CD14-positive monocyte (primary cell): ENCODE results near the gene P2RX6. TPM values are rescaled to one million over a fixed set of nuclear protein-coding genes. Genes with fewer than 3 reads are reported as not detected.
A peak's percentile ranks its signal among the peaks of the same experiment; 100 is the strongest.

ENCODE experiments used
- DNase-seq, 3 donors: peaks; one replicate each; pipeline ENCODE4 v3.0.0-alpha.2; 2011 to 2022
- H2AFZ ChIP-seq: 2 replicates; pipeline ENCODE4 v1.6.0; 2012; ENCODE audit warnings: mild to moderate bottlenecking, low read depth, low read length, inconsistent platforms; ENCODE audit not compliant: insufficient read depth, poor library complexity, severe bottlenecking
- H3K27ac ChIP-seq, 2 donors: 1 replicate in 1 of 2; 2 replicates in 1 of 2; pipeline ENCODE4 v1.5.1; 2012 to 2013; ENCODE audit warnings: low read length in 2 of 2, control low read depth in 1 of 2, inconsistent platforms in 1 of 2, low read depth in 1 of 2, mild to moderate bottlenecking in 1 of 2
- H3K27me3 ChIP-seq, 2 donors: one replicate each; pipeline versions ENCODE4 v1.6.0 to v1.6.1; 2011 to 2013; ENCODE audit warnings: low read length in 2 of 2; ENCODE audit not compliant: control insufficient read depth in 2 of 2, insufficient read depth in 2 of 2
- H3K36me3 ChIP-seq, 2 donors: replicated peaks in 1 of 2; 1 replicate in 1 of 2; 2 replicates in 1 of 2; pipeline versions ENCODE4 v1.5.1 to v1.6.1; 2012 to 2013; ENCODE audit warnings: low read length in 2 of 2, control low read depth in 1 of 2, inconsistent platforms in 1 of 2, mild to moderate bottlenecking in 1 of 2; ENCODE audit not compliant: insufficient read depth in 2 of 2, control insufficient read depth in 1 of 2
- H3K4me1 ChIP-seq, 2 donors: 1 replicate in 1 of 2; 2 replicates in 1 of 2; pipeline versions ENCODE4 v1.5.1 to v1.6.1; 2012 to 2013; ENCODE audit warnings: low read length in 2 of 2, control low read depth in 1 of 2, inconsistent platforms in 1 of 2, mild to moderate bottlenecking in 1 of 2, moderate library complexity in 1 of 2; ENCODE audit not compliant: insufficient read depth in 2 of 2, control insufficient read depth in 1 of 2
- H3K4me2 ChIP-seq: replicated peaks from 2 replicates; pipeline ENCODE3; 2012; ENCODE audit warnings: low read length, moderate library complexity, mild to moderate bottlenecking; ENCODE audit not compliant: poor library complexity, severe bottlenecking; ENCODE audit errors: extremely low read depth
- H3K4me3 ChIP-seq, 3 experiments: fragments of 200-600 bp in 1 of 3; sonication (generic) in 1 of 3; replicated peaks in 1 of 3; 1 replicate in 2 of 3; 2 replicates in 1 of 3; pipeline ENCODE4 v1.5.1; 2011 to 2013; ENCODE audit warnings: low read length in 3 of 3, mild to moderate bottlenecking in 3 of 3, control low read depth in 2 of 3, low read depth in 2 of 3, inconsistent platforms in 1 of 3, moderate library complexity in 1 of 3
- H3K79me2 ChIP-seq: 2 replicates; pipeline ENCODE4 v1.6.0; 2012; ENCODE audit warnings: mild to moderate bottlenecking, control low read depth, inconsistent platforms, low read length, moderate library complexity; ENCODE audit not compliant: insufficient read depth
- H3K9ac ChIP-seq: 2 replicates; pipeline ENCODE4 v1.6.0; 2017; ENCODE audit warnings: low read length, mild to moderate bottlenecking; ENCODE audit not compliant: insufficient read depth, poor library complexity, severe bottlenecking
- H3K9me3 ChIP-seq, 2 donors: replicated peaks in 1 of 2; 1 replicate in 1 of 2; 2 replicates in 1 of 2; pipeline versions ENCODE4 v1.5.1 to v1.6.1; 2012 to 2013; ENCODE audit warnings: low read length in 2 of 2, control low read depth in 1 of 2; ENCODE audit not compliant: control insufficient read depth in 1 of 2, insufficient read depth in 1 of 2
- H4K20me1 ChIP-seq: 2 replicates; pipeline ENCODE4 v1.6.0; 2012; ENCODE audit warnings: mild to moderate bottlenecking, low read length, control low read depth, moderate library complexity; ENCODE audit not compliant: insufficient read depth
- H3K27ac Mint-ChIP-seq, 7 donors: one replicate each; pipeline ENCODE4 v1.8.0; 2020; ENCODE audit warnings: mild to moderate bottlenecking in 7 of 7, mixed read lengths in 7 of 7, moderate library complexity in 6 of 7, inconsistent platforms in 2 of 7
- H3K27me3 Mint-ChIP-seq, 3 donors: one replicate each; pipeline ENCODE4 v1.8.0; 2021 to 2022; ENCODE audit warnings: low read depth in 3 of 3, mild to moderate bottlenecking in 3 of 3, mixed read lengths in 3 of 3, moderate library complexity in 3 of 3, inconsistent platforms in 1 of 3
- H3K36me3 Mint-ChIP-seq, 2 donors: one replicate each; pipeline ENCODE4 v1.8.0; 2020; ENCODE audit warnings: mixed read lengths in 2 of 2, inconsistent platforms in 1 of 2, mild to moderate bottlenecking in 1 of 2
- H3K4me1 Mint-ChIP-seq: one replicate; pipeline ENCODE4 v1.8.0; 2020; ENCODE audit warnings: mild to moderate bottlenecking, mixed read lengths
- H3K4me3 Mint-ChIP-seq, 2 donors: one replicate each; pipeline ENCODE4 v1.8.0; 2020; ENCODE audit warnings: mild to moderate bottlenecking in 2 of 2, mixed read lengths in 2 of 2, moderate library complexity in 1 of 2
- H3K9me3 Mint-ChIP-seq, 7 donors: one replicate each; pipeline ENCODE4 v1.8.0; 2020 to 2022; ENCODE audit warnings: mixed read lengths in 7 of 7, mild to moderate bottlenecking in 6 of 7, moderate library complexity in 6 of 7, inconsistent platforms in 2 of 7
- WGBS: methylation state at CpG from one replicate; pipeline ENCODE4 v1.1.5; 2013; ENCODE audit warnings: missing lambda C conversion rate; ENCODE audit not compliant: insufficient coverage; 5-methylcytosine and 5-hydroxymethylcytosine counted together
- intact Hi-C, 2 donors: fragments of 100-400 bp; cut with micrococcal nuclease; formaldehyde crosslinking; loops; one replicate each; pipeline versions ENCODE4 v1.15.0 to v1.15.1; 2023
- polyA plus RNA-seq, 3 donors: library from polyadenylated mRNA; depleted of rRNA in 1 of 3; unstranded in 2 of 3; stranded (reverse) in 1 of 3; fragments of 300-500 nt in 2 of 3; fragments of >200 nt in 1 of 3; fragmentation: Illumina TruSeq in 2 of 3; gene quantifications; 1 replicate in 2 of 3; 2 replicates in 1 of 3; pipeline ENCODE4 v1.2.3, GENCODE V29; 2012 to 2021
- small RNA-seq: library from RNA; depleted of rRNA; stranded (forward); fragments of <200 nt; gene quantifications from one replicate; pipeline ENCODE3, GENCODE V24; 2012; ENCODE audit warnings: low read depth; ENCODE audit not compliant: insufficient read length
- TF ChIP-seq, protein P1 (sequence below): fragments of 200-600 bp; IDR thresholded peaks from one replicate; pipeline ENCODE4 v1.8.0; 2022; ENCODE audit warnings: antibody characterized with exemption, mild to moderate bottlenecking

P2RX6 gene
- polyA plus RNA-seq, 3 donors = not detected

DNA sequence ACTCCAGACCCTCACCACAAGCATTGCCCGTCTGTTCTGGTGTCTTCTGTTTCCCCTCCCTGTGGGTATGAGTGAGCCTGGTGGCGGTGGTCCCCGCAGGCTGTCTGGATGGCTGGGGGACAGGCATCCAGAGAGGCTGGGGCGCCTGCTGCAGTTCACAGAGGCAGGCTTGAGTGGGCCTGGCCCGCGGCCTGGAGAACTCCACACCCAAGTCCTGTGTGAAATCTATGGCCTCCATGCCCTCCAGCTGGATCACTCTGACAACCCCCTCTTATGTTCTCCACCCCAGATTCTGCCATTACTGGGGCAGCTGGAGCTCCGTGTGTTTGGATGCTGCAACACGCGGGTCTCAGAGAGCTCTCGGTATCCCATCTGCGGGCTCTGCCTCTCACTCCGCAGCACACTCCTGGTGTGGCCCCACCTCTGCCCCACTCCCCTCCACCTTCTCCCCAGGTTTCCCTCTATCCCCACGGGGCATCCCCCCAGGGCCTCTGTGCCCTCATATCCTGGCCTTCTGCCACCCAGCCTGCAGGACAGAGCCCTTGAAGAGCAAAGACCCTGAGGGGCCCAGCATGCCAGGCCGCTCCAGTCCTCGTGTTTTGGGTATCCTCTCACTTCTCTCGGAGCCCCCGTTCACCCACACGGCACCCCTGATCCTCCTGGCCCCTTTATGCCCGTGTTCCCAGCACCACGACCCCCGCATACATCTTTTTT lies 62.1 kb downstream of the P2RX6 start:
- Histone ChIP-seq H3K4me2 (no peak overlapping the region), H3K4me1 (peaks cover 4 to 8% of the 10 kb centered on the region in 2 donors), H3K27ac (no peak overlapping the region), H3K9ac (no peak overlapping the region), H3K27me3 (no peaks in the 10 kb centered on the region), H3K4me3 (no peak overlapping the region), H3K9me3 (no peaks in the 10 kb centered on the region), H2AFZ (no peak overlapping the region), H4K20me1 (no peaks in the 10 kb centered on the region), H3K79me2 (no peaks in the 10 kb centered on the region), H3K36me3 (no peaks in the 10 kb centered on the region)
- H3K27ac Mint-ChIP-seq = peak overlapping the region in 1 of 7 donors; percentile 43
- H3K9me3 Mint-ChIP-seq = peaks cover 0 to 5% (median 0%) of the 10 kb centered on the region in 7 donors
- 92% methylated on average over 15 of the region's 21 CpGs for WGBS
- peaks cover 2 to 6% (median 4%) of the 10 kb centered on the region in 3 donors for H3K27me3 Mint-ChIP-seq
- intact Hi-C loops = no loop called here
- TF ChIP-seq, protein P1, sequence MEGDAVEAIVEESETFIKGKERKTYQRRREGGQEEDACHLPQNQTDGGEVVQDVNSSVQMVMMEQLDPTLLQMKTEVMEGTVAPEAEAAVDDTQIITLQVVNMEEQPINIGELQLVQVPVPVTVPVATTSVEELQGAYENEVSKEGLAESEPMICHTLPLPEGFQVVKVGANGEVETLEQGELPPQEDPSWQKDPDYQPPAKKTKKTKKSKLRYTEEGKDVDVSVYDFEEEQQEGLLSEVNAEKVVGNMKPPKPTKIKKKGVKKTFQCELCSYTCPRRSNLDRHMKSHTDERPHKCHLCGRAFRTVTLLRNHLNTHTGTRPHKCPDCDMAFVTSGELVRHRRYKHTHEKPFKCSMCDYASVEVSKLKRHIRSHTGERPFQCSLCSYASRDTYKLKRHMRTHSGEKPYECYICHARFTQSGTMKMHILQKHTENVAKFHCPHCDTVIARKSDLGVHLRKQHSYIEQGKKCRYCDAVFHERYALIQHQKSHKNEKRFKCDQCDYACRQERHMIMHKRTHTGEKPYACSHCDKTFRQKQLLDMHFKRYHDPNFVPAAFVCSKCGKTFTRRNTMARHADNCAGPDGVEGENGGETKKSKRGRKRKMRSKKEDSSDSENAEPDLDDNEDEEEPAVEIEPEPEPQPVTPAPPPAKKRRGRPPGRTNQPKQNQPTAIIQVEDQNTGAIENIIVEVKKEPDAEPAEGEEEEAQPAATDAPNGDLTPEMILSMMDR = no peak
- H3K4me1 Mint-ChIP-seq = peaks cover 6% of the 10 kb centered on the region
- DNase-seq = no peak
- no peak overlapping the region for H3K4me3 Mint-ChIP-seq
- no peaks in the 10 kb centered on the region for H3K36me3 Mint-ChIP-seq

Small RNA genes within 50 kb of the gene (small RNA-seq; reads per million reads assigned to genes)
- gene MIR649 = not detected

Other genes with a start within 250 kb of the P2RX6 start
- gene SERPIND1, start 241.1 kb upstream of the P2RX6 start, polyA plus RNA-seq = not detected
- gene PI4KA, start 156.4 kb upstream of the P2RX6 start, polyA plus RNA-seq = 10 to 100 TPM; 22.8 to 74.4 (median 38.2) TPM
- gene SNAP29, start 156.2 kb upstream of the P2RX6 start, polyA plus RNA-seq = 10 to 100 TPM; 22.3 to 32.8 (median 28.9) TPM
- 10 to 100 TPM; 26.0 to 37.5 (median 29.4) TPM for gene CRKL, start 97.8 kb upstream of the P2RX6 start, polyA plus RNA-seq
- 10 to 100 TPM in 1 of 3 donors, 1 to 10 TPM in 2; 2.1 to 40.9 (median 2.3) TPM for gene AIFM3, start 47.9 kb upstream of the P2RX6 start, polyA plus RNA-seq
- 10 to 100 TPM in 2 of 3 donors, 1 to 10 TPM in 1; 7.1 to 63.3 (median 11.5) TPM for gene LZTR1, start 32.9 kb upstream of the P2RX6 start, polyA plus RNA-seq
- gene THAP7, start 13.0 kb upstream of the P2RX6 start, polyA plus RNA-seq = 10 to 100 TPM; 18.4 to 22.9 (median 19.8) TPM
- gene SLC7A4, start 17.4 kb downstream of the P2RX6 start, polyA plus RNA-seq = not detected
- not detected for gene LRRC74B, start 30.8 kb downstream of the P2RX6 start, polyA plus RNA-seq